ENCODE results near the gene SCFD2. TPM values are rescaled to one million over a fixed set of nuclear protein-coding genes. Genes with fewer than 3 reads are reported as not detected.

Gene SCFD2
- total and polyA plus RNA-seq, 7 donors = 5.8 to 13.3 (median 11.2) TPM

GRCh38 chr4:53371049-53371448 lies 5.2 kb upstream of the SCFD2 start:
- ATAC-seq (no peak), DNase-seq (no peak)
- intact Hi-C loops (cut with DNase I) = loop anchor here in 1 of 2 donors (10.0 kb wide), 2 partner anchors 176 to 356 kb away; no protein-coding TSS in a partner anchor
- no peak overlapping the region for H3K27ac ChIP-seq
- WGBS, 3 donors = 88 to 94% (median 88%) methylated on average over 3 of the region's 3 CpGs
- H3K4me3 ChIP-seq = no peak overlapping the region
- H3K27me3 ChIP-seq (ENCODE audit: insufficient read depth in 3 of 3, low read length in 2 of 3) = peaks cover 0 to 26% (median 11%) of the 10 kb centered on the region in 3 donors
- H3K36me3 ChIP-seq (ENCODE audit: insufficient read depth in 1 of 2, low read depth in 1 of 2) = no peaks in the 10 kb centered on the region
- TF ChIP-seq CTCF (IDR thresholded peaks at IDR 0.05) = no peak
- H3K9me3 ChIP-seq = no peaks in the 10 kb centered on the region
- H3K4me1 ChIP-seq = peaks cover 5% of the 10 kb centered on the region

GRCh38 chr4:53367721-53368120 lies 1.9 kb upstream of the SCFD2 start:
- Histone ChIP-seq H3K4me1 (peaks cover 19% of the 10 kb centered on the region), H3K9me3 (no peaks in the 10 kb centered on the region), H3K27me3 (ENCODE audit: insufficient read depth in 3 of 3, low read length in 2 of 3) (peaks cover 0 to 26% (median 11%) of the 10 kb centered on the region in 3 donors), H3K36me3 (ENCODE audit: insufficient read depth in 1 of 2, low read depth in 1 of 2) (no peaks in the 10 kb centered on the region), H3K27ac (no peak overlapping the region), H3K4me3 (no peak overlapping the region)
- ATAC-seq = no peak
- WGBS, 3 donors = 69 to 89% (median 78%) methylated on average over 2 of the region's 2 CpGs
- no peak for DNase-seq
- intact Hi-C loops (cut with DNase I) = no loop called here
- TF ChIP-seq CTCF (IDR thresholded peaks at IDR 0.05) = no peak

- no peaks in the 10 kb centered on the region for H3K36me3 ChIP-seq (ENCODE audit: insufficient read depth in 1 of 2, low read depth in 1 of 2)
- H3K4me1 ChIP-seq = peaks cover 19% of the 10 kb centered on the region
- DNase-seq (no peak), ATAC-seq (peak in 1 of 4 donors; percentile 2)
- H3K27me3 ChIP-seq (ENCODE audit: insufficient read depth in 3 of 3, low read length in 2 of 3) = peaks cover 0 to 14% (median 11%) of the 10 kb centered on the region in 3 donors
- 12 to 15% (median 13%) methylated on average over 8 of the region's 8 CpGs for WGBS, 3 donors
- peak overlapping the region; percentile 82 for H3K27ac ChIP-seq
- no peaks in the 10 kb centered on the region for H3K9me3 ChIP-seq
- intact Hi-C loops (cut with DNase I) = no loop called here
- peak overlapping the region; percentile 99 for H3K4me3 ChIP-seq
- TF ChIP-seq CTCF (IDR thresholded peaks at IDR 0.05) = no peak
Measured at GRCh38 chr4:53366301-53366716, 448 bp upstream of the SCFD2 start.

GRCh38 chr4:53365121-53365485 lies 758 bp downstream of the SCFD2 start:
- intact Hi-C loops (cut with DNase I) = no loop called here
- Histone ChIP-seq H3K27ac (peak overlapping the region; percentile 82), H3K36me3 (ENCODE audit: insufficient read depth in 1 of 2, low read depth in 1 of 2) (no peaks in the 10 kb centered on the region), H3K27me3 (ENCODE audit: insufficient read depth in 3 of 3, low read length in 2 of 3) (peaks cover 0 to 9% (median 9%) of the 10 kb centered on the region in 3 donors), H3K4me1 (peaks cover 19% of the 10 kb centered on the region), H3K4me3 (peak overlapping the region; percentile 99), H3K9me3 (no peaks in the 10 kb centered on the region)
- DNase-seq (no peak), ATAC-seq (peak in 2 of 4 donors; percentile 4 to 35)
- no peak for TF ChIP-seq CTCF (IDR thresholded peaks at IDR 0.05)
- 0 to 2% (median 0%) methylated on average over 8 of the region's 8 CpGs for WGBS, 3 donors

GRCh38 chr4:53364624-53365023 lies 1.2 kb downstream of the SCFD2 start:
- ATAC-seq = no peak

More at GRCh38 chr4:53364624-53365023, 1.2 kb downstream of the SCFD2 start:
- Histone ChIP-seq H3K4me1 (peaks cover 19% of the 10 kb centered on the region), H3K36me3 (ENCODE audit: insufficient read depth in 1 of 2, low read depth in 1 of 2) (no peaks in the 10 kb centered on the region), H3K27ac (no peak overlapping the region), H3K4me3 (peak overlapping the region; percentile 99), H3K9me3 (no peaks in the 10 kb centered on the region), H3K27me3 (ENCODE audit: insufficient read depth in 3 of 3, low read length in 2 of 3) (peaks cover 0 to 4% (median 4%) of the 10 kb centered on the region in 3 donors)
- DNase-seq = no peak
- intact Hi-C loops (cut with DNase I) = no loop called here
- no peak for TF ChIP-seq CTCF (IDR thresholded peaks at IDR 0.05)
- WGBS, 3 donors = 39 to 46% (median 44%) methylated on average over 3 of the region's 3 CpGs
